Loucy (cell line): ENCODE measurements around the gene VASN.

ENCODE experiments used
- H2AFZ ChIP-seq: fragments of 200-600 bp; sonication (generic); 2 replicates; pipeline ENCODE4 v1.6.0; 2016; ENCODE audit warnings: antibody characterized with exemption, mild to moderate bottlenecking, low read length, moderate library complexity
- H3F3A ChIP-seq: fragments of 200-600 bp; 2 replicates; pipeline ENCODE4 v1.6.0; 2016; ENCODE audit warnings: antibody characterized with exemption, low read depth, mild to moderate bottlenecking
- H3K27me3 ChIP-seq: fragments of 200-600 bp; sonication (generic); 2 replicates; pipeline ENCODE4 v1.6.1; 2014; ENCODE audit warnings: low read length, mild to moderate bottlenecking; ENCODE audit not compliant: insufficient read depth, poor library complexity, severe bottlenecking
- H3K36me3 ChIP-seq: fragments of 200-600 bp; sonication (generic); 2 replicates; pipeline ENCODE4 v1.6.1; 2016; ENCODE audit warnings: low read length; ENCODE audit not compliant: insufficient read depth
- H3K4me1 ChIP-seq: fragments of 200-600 bp; sonication (generic); 2 replicates; pipeline ENCODE4 v1.5.1; 2014; ENCODE audit warnings: low read length, mild to moderate bottlenecking; ENCODE audit not compliant: insufficient read depth, poor library complexity, severe bottlenecking
- H3K4me2 ChIP-seq: fragments of 200-600 bp; sonication (generic); 2 replicates; pipeline ENCODE4 v1.6.0; 2014; ENCODE audit warnings: antibody characterized with exemption, low read length, low read depth, mild to moderate bottlenecking; ENCODE audit not compliant: poor library complexity, severe bottlenecking
- H3K4me3 ChIP-seq: fragments of 200-600 bp; sonication (generic); 2 replicates; pipeline ENCODE4 v1.5.1; 2014; ENCODE audit warnings: low read length, mild to moderate bottlenecking, mixed read lengths; ENCODE audit not compliant: poor library complexity, severe bottlenecking
- H3K79me2 ChIP-seq: fragments of 200-600 bp; sonication (generic); 2 replicates; pipeline ENCODE4 v1.6.1; 2014; ENCODE audit warnings: low read length; ENCODE audit not compliant: insufficient read depth
- H3K9ac ChIP-seq: fragments of 200-600 bp; sonication (generic); 2 replicates; pipeline ENCODE4 v1.6.0; 2014; ENCODE audit warnings: mild to moderate bottlenecking, low read depth, low read length, moderate library complexity; ENCODE audit not compliant: poor library complexity, severe bottlenecking
- H3K9me2 ChIP-seq: fragments of 200-600 bp; sonication (generic); replicated peaks from 2 replicates; pipeline ENCODE4 v1.6.1; 2016; ENCODE audit warnings: low read depth, low read length, mixed read lengths
- H3K9me3 ChIP-seq: fragments of 200-600 bp; sonication (generic); 2 replicates; pipeline ENCODE4 v1.6.1; 2014; ENCODE audit warnings: mild to moderate bottlenecking, antibody characterized with exemption, low read length, low read depth; ENCODE audit not compliant: insufficient read depth
- H4K20me1 ChIP-seq: fragments of 200-600 bp; sonication (generic); 2 replicates; pipeline ENCODE4 v1.6.0; 2014; ENCODE audit warnings: antibody characterized with exemption, low read length, mild to moderate bottlenecking; ENCODE audit not compliant: insufficient read depth, poor library complexity, severe bottlenecking
- EZH2phosphoT487 ChIP-seq: fragments of 200-600 bp; IDR thresholded peaks from 2 replicates; pipeline ENCODE4 v1.6.1; 2018; ENCODE audit warnings: antibody characterized with exemption, mild to moderate bottlenecking, moderate library complexity, borderline replicate concordance
- TF ChIP-seq, protein P1 (sequence below): fragments of 200-600 bp; sonication (generic); conservative IDR thresholded peaks from 2 replicates; pipeline ENCODE4 v1.5.1; 2014; ENCODE audit warnings: mild to moderate bottlenecking, antibody characterized with exemption, low read length

VASN gene

DNA sequence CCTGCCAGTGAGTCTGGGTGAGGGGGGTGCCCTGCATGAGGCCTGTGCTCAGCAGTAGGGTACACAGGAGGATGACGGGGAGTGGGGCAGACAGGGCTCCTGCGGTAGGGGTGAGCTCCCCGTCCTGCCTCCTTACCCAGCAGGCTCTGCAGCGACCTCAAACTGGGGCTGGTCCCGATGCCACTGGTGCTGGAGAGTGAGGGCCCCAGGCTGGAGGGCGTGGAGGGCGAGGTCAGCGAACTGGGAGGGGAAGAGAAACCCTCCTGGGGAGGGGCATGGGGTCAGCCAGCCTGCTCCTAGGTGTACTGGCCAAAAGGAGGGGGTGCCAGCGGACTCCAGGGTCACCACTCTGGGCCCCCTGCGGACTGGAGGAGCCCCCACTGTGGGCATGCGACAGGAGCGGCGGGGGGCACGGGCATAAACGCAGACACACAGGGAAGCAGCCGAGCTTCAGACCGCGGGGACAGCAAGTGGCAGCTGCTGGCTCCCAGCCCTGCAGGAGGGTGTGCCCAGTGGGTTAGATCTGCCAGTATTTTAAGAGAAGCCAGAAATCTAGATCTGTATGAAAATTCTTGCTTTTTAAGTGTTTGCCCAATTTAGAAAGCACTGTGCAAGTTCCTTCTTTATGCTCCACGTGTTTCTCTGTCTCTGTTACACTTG is 9.0 kb upstream of the VASN start:
- Histone ChIP-seq H3K9me3 (no peaks in the 10 kb centered on the region), H3F3A (no peaks in the 10 kb centered on the region), H3K79me2 (no peaks in the 10 kb centered on the region), H2AFZ (no peak overlapping the region), H3K36me3 (peaks cover 8% of the 10 kb centered on the region; the same call in 1 of the 2 replicates), H3K9ac (no peak overlapping the region), H4K20me1 (no peaks in the 10 kb centered on the region), H3K4me2 (no peak overlapping the region), H3K4me3 (no peak overlapping the region), H3K4me1 (no peaks in the 10 kb centered on the region), H3K27me3 (no peaks in the 10 kb centered on the region), H3K9me2 (no peaks in the 10 kb centered on the region)
- TF ChIP-seq, protein P1, sequence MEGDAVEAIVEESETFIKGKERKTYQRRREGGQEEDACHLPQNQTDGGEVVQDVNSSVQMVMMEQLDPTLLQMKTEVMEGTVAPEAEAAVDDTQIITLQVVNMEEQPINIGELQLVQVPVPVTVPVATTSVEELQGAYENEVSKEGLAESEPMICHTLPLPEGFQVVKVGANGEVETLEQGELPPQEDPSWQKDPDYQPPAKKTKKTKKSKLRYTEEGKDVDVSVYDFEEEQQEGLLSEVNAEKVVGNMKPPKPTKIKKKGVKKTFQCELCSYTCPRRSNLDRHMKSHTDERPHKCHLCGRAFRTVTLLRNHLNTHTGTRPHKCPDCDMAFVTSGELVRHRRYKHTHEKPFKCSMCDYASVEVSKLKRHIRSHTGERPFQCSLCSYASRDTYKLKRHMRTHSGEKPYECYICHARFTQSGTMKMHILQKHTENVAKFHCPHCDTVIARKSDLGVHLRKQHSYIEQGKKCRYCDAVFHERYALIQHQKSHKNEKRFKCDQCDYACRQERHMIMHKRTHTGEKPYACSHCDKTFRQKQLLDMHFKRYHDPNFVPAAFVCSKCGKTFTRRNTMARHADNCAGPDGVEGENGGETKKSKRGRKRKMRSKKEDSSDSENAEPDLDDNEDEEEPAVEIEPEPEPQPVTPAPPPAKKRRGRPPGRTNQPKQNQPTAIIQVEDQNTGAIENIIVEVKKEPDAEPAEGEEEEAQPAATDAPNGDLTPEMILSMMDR, result no peak
- TF ChIP-seq EZH2phosphoT487, result no peak

GRCh38 chr16:4364196-4365013 is 7.2 kb upstream of the VASN start:
- Histone ChIP-seq H3K9me2 (no peaks in the 10 kb centered on the region), H3F3A (no peaks in the 10 kb centered on the region), H2AFZ (no peak overlapping the region), H3K79me2 (no peaks in the 10 kb centered on the region), H3K36me3 (peaks cover 8% of the 10 kb centered on the region; the same call in 1 of the 2 replicates), H3K9ac (no peak overlapping the region), H3K27me3 (no peaks in the 10 kb centered on the region), H3K9me3 (no peaks in the 10 kb centered on the region), H4K20me1 (no peaks in the 10 kb centered on the region), H3K4me3 (no peak overlapping the region), H3K4me1 (no peaks in the 10 kb centered on the region), H3K4me2 (no peak overlapping the region)
- TF ChIP-seq, protein P1, result no peak
- TF ChIP-seq EZH2phosphoT487, result no peak

- no peaks in the 10 kb centered on the region for H3K4me1 ChIP-seq
Measured at GRCh38 chr16:4365014-4365406, 6.6 kb upstream of the VASN start.

More at GRCh38 chr16:4365014-4365406, 6.6 kb upstream of the VASN start:
- Histone ChIP-seq H4K20me1 (no peaks in the 10 kb centered on the region), H3K4me2 (no peak overlapping the region), H3K9me3 (no peaks in the 10 kb centered on the region), H3K4me3 (no peak overlapping the region), H3F3A (no peaks in the 10 kb centered on the region), H3K36me3 (peaks cover 8% of the 10 kb centered on the region; the same call in 1 of the 2 replicates), H2AFZ (no peak overlapping the region), H3K9me2 (no peaks in the 10 kb centered on the region), H3K9ac (no peak overlapping the region), H3K27me3 (no peaks in the 10 kb centered on the region), H3K79me2 (no peaks in the 10 kb centered on the region)
- TF ChIP-seq, protein P1, result no peak
- no peak for TF ChIP-seq EZH2phosphoT487
